A549 treated with AZD9567 at 1 μM for 4 hours (cell line): ENCODE data around the gene RPL39. TPM values are rescaled to one million over a fixed set of nuclear protein-coding genes. Genes with fewer than 3 reads are reported as not detected.

ENCODE experiments used
- total RNA-seq: library from RNA; stranded (reverse); fragments of 200-300 nt; extraction: Qiagen RNA extraction; gene quantifications from 5 replicates; pipeline ENCODE4 v1.2.3, GENCODE V29; 2022; ENCODE audit not compliant: insufficient read depth

The RPL39 gene
- total RNA-seq: 3,648 to 5,308 TPM (median 3,733 TPM) in 5 replicates

GRCh38 chrX:119791437-119792231 lies at the start of gene RPL39:
Gene RPL39, minus strand, starts transcription at chrX:119791630. Its CDS starts 54 bp downstream, at chrX:119791576.

GRCh38 chrX:119757979-119758730 lies 33.3 kb downstream of the RPL39 start, which contains the start of gene SOWAHD:
Gene SOWAHD, plus strand, starts transcription at chrX:119758588. Its CDS starts 80 bp downstream, at chrX:119758668.

Other genes starting within 250 kb of the RPL39 start
- gene STEEP1, start 226.2 kb downstream of the RPL39 start, total RNA-seq: 30.9 to 41.6 TPM (median 32.2 TPM) in 5 replicates
- 138 to 176 TPM (median 142 TPM) in 5 replicates for gene UBE2A, start 217.1 kb downstream of the RPL39 start, total RNA-seq
- gene NKRF, start 185.2 kb downstream of the RPL39 start, total RNA-seq: 17.6 to 22.3 TPM (median 18.5 TPM) in 5 replicates
- gene SEPTIN6, start 98.5 kb downstream of the RPL39 start, total RNA-seq: 9.6 to 16.0 TPM (median 11.4 TPM) in 5 replicates
- gene SOWAHD, start 33.0 kb downstream of the RPL39 start, total RNA-seq: 0.07 to 0.12 TPM (median 0.07 TPM) in 3 of 5 replicates, not detected in the others
- 17.7 to 22.9 TPM (median 18.2 TPM) in 5 replicates for gene UPF3B, start 61.3 kb upstream of the RPL39 start, total RNA-seq
- 26.2 to 35.5 TPM (median 34.1 TPM) in 5 replicates for gene RNF113A, start 80.1 kb upstream of the RPL39 start, total RNA-seq
- gene NDUFA1, start 80.2 kb upstream of the RPL39 start, total RNA-seq: 247 to 278 TPM (median 248 TPM) in 5 replicates
- gene AKAP14, start 104.3 kb upstream of the RPL39 start, total RNA-seq: 0.27 TPM in 1 of 5 replicates, not detected in the others
- 6.6 to 7.5 TPM (median 7.2 TPM) in 5 replicates for gene NKAP, start 152.1 kb upstream of the RPL39 start, total RNA-seq